Hippocampal formation (tissue), 2 donors: Measurements from ENCODE around the gene CIAPIN1.

Experiments
- DNase-seq, 2 donors: peaks; one replicate each; lab custom pipeline; 2025; lab: John Stamatoyannopoulos, UW

The CIAPIN1 gene

GRCh38 chr16:57382535-57383275 is 64.5 kb downstream of the CIAPIN1 start:
- DNase-seq, result no peak

- DNase-seq, result no peak
Observed at GRCh38 chr16:57381791-57382534, 65.2 kb downstream of the CIAPIN1 start.

GRCh38 chr16:57380671-57381462 is 66.3 kb downstream of the CIAPIN1 start:
- DNase-seq, result no peak

GRCh38 chr16:57379579-57379978 is 67.6 kb downstream of the CIAPIN1 start:
- DNase-seq, result no peak
